ENCODE results near the gene SIPA1L3.

Gene SIPA1L3

GRCh38 chr19:37947778-37948177 is 40.8 kb downstream of the SIPA1L3 start:
- no peak for TF ChIP-seq EP300 (IDR thresholded peaks at IDR 0.05; ENCODE audit: borderline replicate concordance)
- no peak for TF ChIP-seq CEBPB (IDR thresholded peaks at IDR 0.05)
- no peak for TF ChIP-seq ZBTB7A (IDR thresholded peaks at IDR 0.05; ENCODE audit: low read depth)
- TF ChIP-seq USF1 (IDR thresholded peaks at IDR 0.05): no peak
- no peak for TF ChIP-seq TAF1 (IDR thresholded peaks at IDR 0.05; ENCODE audit: low read depth)
- no peak for TF ChIP-seq CREB1 (IDR thresholded peaks at IDR 0.05; ENCODE audit: low read depth)
- no peak for TF ChIP-seq EGR1 (IDR thresholded peaks at IDR 0.05)
- TF ChIP-seq YY1 (IDR thresholded peaks at IDR 0.05; ENCODE audit: low read depth): no peak
- no peak for TF ChIP-seq TCF12 (IDR thresholded peaks at IDR 0.05; ENCODE audit: low read depth)
- no peak for TF ChIP-seq TEAD4 (IDR thresholded peaks at IDR 0.05)
- TF ChIP-seq RAD21 (IDR thresholded peaks at IDR 0.05; ENCODE audit: low read depth): no peak
- TF ChIP-seq MAX (IDR thresholded peaks at IDR 0.05): no peak
- no peak for TF ChIP-seq NFIC (IDR thresholded peaks at IDR 0.05)
- no peak for TF ChIP-seq REST (IDR thresholded peaks at IDR 0.05; ENCODE audit: low read depth)
- no peak for TF ChIP-seq FOXM1 (IDR thresholded peaks at IDR 0.05; ENCODE audit: borderline replicate concordance, low read depth)

GRCh38 chr19:37948362-37948761 is 41.4 kb downstream of the SIPA1L3 start:
- TF ChIP-seq TEAD4 (IDR thresholded peaks at IDR 0.05) (no peak), RAD21 (IDR thresholded peaks at IDR 0.05; ENCODE audit: low read depth) (no peak), EGR1 (IDR thresholded peaks at IDR 0.05) (no peak), EP300 (IDR thresholded peaks at IDR 0.05; ENCODE audit: borderline replicate concordance) (no peak), TCF12 (IDR thresholded peaks at IDR 0.05; ENCODE audit: low read depth) (no peak), NFIC (IDR thresholded peaks at IDR 0.05) (no peak), CREB1 (IDR thresholded peaks at IDR 0.05; ENCODE audit: low read depth) (no peak), MAX (IDR thresholded peaks at IDR 0.05) (no peak), ZBTB7A (IDR thresholded peaks at IDR 0.05; ENCODE audit: low read depth) (no peak), USF1 (IDR thresholded peaks at IDR 0.05) (no peak)

GRCh38 chr19:37950471-37951175 is 43.6 kb downstream of the SIPA1L3 start:
- TF ChIP-seq FOXM1 (IDR thresholded peaks at IDR 0.05; ENCODE audit: borderline replicate concordance, low read depth) (no peak), YY1 (IDR thresholded peaks at IDR 0.05; ENCODE audit: low read depth) (no peak), NFIC (IDR thresholded peaks at IDR 0.05) (no peak), CEBPB (IDR thresholded peaks at IDR 0.05) (no peak), ZBTB7A (IDR thresholded peaks at IDR 0.05; ENCODE audit: low read depth) (no peak), USF1 (IDR thresholded peaks at IDR 0.05) (no peak), MAX (IDR thresholded peaks at IDR 0.05) (no peak), TCF12 (IDR thresholded peaks at IDR 0.05; ENCODE audit: low read depth) (no peak), EGR1 (IDR thresholded peaks at IDR 0.05) (no peak), TEAD4 (IDR thresholded peaks at IDR 0.05) (no peak), EP300 (IDR thresholded peaks at IDR 0.05; ENCODE audit: borderline replicate concordance) (no peak), CREB1 (IDR thresholded peaks at IDR 0.05; ENCODE audit: low read depth) (no peak), TAF1 (IDR thresholded peaks at IDR 0.05; ENCODE audit: low read depth) (no peak), REST (IDR thresholded peaks at IDR 0.05; ENCODE audit: low read depth) (no peak)

- TF ChIP-seq FOXM1 (IDR thresholded peaks at IDR 0.05; ENCODE audit: borderline replicate concordance, low read depth): no peak
- no peak for TF ChIP-seq TAF1 (IDR thresholded peaks at IDR 0.05; ENCODE audit: low read depth)
- no peak for TF ChIP-seq NFIC (IDR thresholded peaks at IDR 0.05)
- TF ChIP-seq TCF12 (IDR thresholded peaks at IDR 0.05; ENCODE audit: low read depth): no peak
- TF ChIP-seq REST (IDR thresholded peaks at IDR 0.05; ENCODE audit: low read depth): no peak
- TF ChIP-seq CEBPB (IDR thresholded peaks at IDR 0.05): no peak
- TF ChIP-seq ZBTB7A (IDR thresholded peaks at IDR 0.05; ENCODE audit: low read depth): no peak
- no peak for TF ChIP-seq EP300 (IDR thresholded peaks at IDR 0.05; ENCODE audit: borderline replicate concordance)
- no peak for TF ChIP-seq EGR1 (IDR thresholded peaks at IDR 0.05)
- no peak for TF ChIP-seq MAX (IDR thresholded peaks at IDR 0.05)
- no peak for TF ChIP-seq YY1 (IDR thresholded peaks at IDR 0.05; ENCODE audit: low read depth)
- TF ChIP-seq TEAD4 (IDR thresholded peaks at IDR 0.05): no peak
- no peak for TF ChIP-seq CREB1 (IDR thresholded peaks at IDR 0.05; ENCODE audit: low read depth)
- no peak for TF ChIP-seq USF1 (IDR thresholded peaks at IDR 0.05)
- TF ChIP-seq RAD21 (IDR thresholded peaks at IDR 0.05; ENCODE audit: low read depth): no peak
Observed at GRCh38 chr19:37951816-37952210, 44.8 kb downstream of the SIPA1L3 start.

Data from Ishikawa (cell line).